SIG-M5 treated with dmso at 0.1 percent for 504 hours (cell line): ENCODE data around the gene KCTD3.
A peak's percentile ranks its signal among the peaks of the same experiment; 100 is the strongest.

Experiments
- DNase-seq: peaks from one replicate; lab custom pipeline; 2025; ENCODE audit not compliant: unreplicated experiment; lab: John Stamatoyannopoulos, UW

KCTD3 gene

GRCh38 chr1:215555531-215555930 lies 11.6 kb upstream of the KCTD3 start:
- DNase-seq: no peak

GRCh38 chr1:215556996-215557395 lies 10.1 kb upstream of the KCTD3 start:
- DNase-seq: no peak

GRCh38 chr1:215557504-215557903 lies 9.6 kb upstream of the KCTD3 start:
- no peak for DNase-seq

GRCh38 chr1:215557992-215558626 lies 9.0 kb upstream of the KCTD3 start:
- DNase-seq: no peak

GRCh38 chr1:215567491-215568298 lies 591 bp downstream of the KCTD3 start:
- peak; percentile 72 for DNase-seq

- peak; percentile 72 for DNase-seq
These were observed 1.2 kb downstream of the KCTD3 start for GRCh38 chr1:215568299-215568692.

- peak; percentile 10 for DNase-seq
These were observed 3.1 kb downstream of the KCTD3 start for GRCh38 chr1:215569986-215570824.

GRCh38 chr1:215581896-215582295 lies 14.8 kb downstream of the KCTD3 start:
- no peak for DNase-seq

- peak; percentile 51 for DNase-seq
These were observed 16.2 kb downstream of the KCTD3 start for GRCh38 chr1:215583185-215583749.

GRCh38 chr1:215584389-215584788 lies 17.3 kb downstream of the KCTD3 start:
- DNase-seq: no peak

GRCh38 chr1:215589650-215590435 lies 22.7 kb downstream of the KCTD3 start:
- no peak for DNase-seq

- peak; percentile 48 for DNase-seq
These were observed 23.8 kb downstream of the KCTD3 start for GRCh38 chr1:215590779-215591491.

- DNase-seq: no peak
These were observed 27.5 kb downstream of the KCTD3 start for GRCh38 chr1:215594640-215595039.

- DNase-seq: no peak
These were observed 28.1 kb downstream of the KCTD3 start for GRCh38 chr1:215595231-215595630.

GRCh38 chr1:215597961-215598360 lies 30.9 kb downstream of the KCTD3 start:
- no peak for DNase-seq

GRCh38 chr1:215599418-215600074 lies 32.4 kb downstream of the KCTD3 start:
- DNase-seq: no peak

GRCh38 chr1:215600258-215600792 lies 33.2 kb downstream of the KCTD3 start:
- DNase-seq: no peak

GRCh38 chr1:215600867-215601266 lies 33.8 kb downstream of the KCTD3 start:
- no peak for DNase-seq

GRCh38 chr1:215601276-215601675 lies 34.2 kb downstream of the KCTD3 start:
- DNase-seq: no peak
